Activated naive CD8-positive, alpha-beta T cell treated with anti-CD3 and anti-CD28 coated beads for 36 hours (primary cell): ENCODE measurements around the gene TLE5. TPM values are rescaled to one million over a fixed set of nuclear protein-coding genes. Genes with fewer than 3 reads are reported as not detected.
A peak's percentile ranks its signal among the peaks of the same experiment; 100 is the strongest.
"Not testable (repeated sequence)": the region's sequence is repeated elsewhere in the genome, so short reads cannot be mapped to it uniquely, and the experiment has no call there.

ENCODE experiments used
- DNase-seq: peaks from one replicate; pipeline ENCODE4 v3.0.0; 2021
- H3K27ac Mint-ChIP-seq: one replicate; pipeline ENCODE4 v1.8.0; 2022; ENCODE audit warnings: mild to moderate bottlenecking, moderate library complexity, mixed read lengths
- H3K27me3 Mint-ChIP-seq: one replicate; pipeline ENCODE4 v1.8.0; 2022; ENCODE audit warnings: mild to moderate bottlenecking, mixed read lengths
- H3K36me3 Mint-ChIP-seq: one replicate; pipeline ENCODE4 v1.8.0; 2021; ENCODE audit warnings: mild to moderate bottlenecking, mixed read lengths
- H3K4me1 Mint-ChIP-seq: one replicate; pipeline ENCODE4 v1.8.0; 2021; ENCODE audit warnings: mixed read lengths
- H3K4me3 Mint-ChIP-seq: one replicate; pipeline ENCODE4 v1.8.0; 2022; ENCODE audit warnings: mild to moderate bottlenecking, moderate library complexity, mixed read lengths
- H3K9me3 Mint-ChIP-seq: one replicate; pipeline ENCODE4 v1.8.0; 2022; ENCODE audit warnings: mixed read lengths
- total RNA-seq, 2 experiments: library from RNA; stranded (reverse); gene quantifications; one replicate each; pipeline ENCODE4 v1.2.3, GENCODE V29; 2021

The TLE5 gene
- total RNA-seq, 2 experiments from 2014 or later: 221 to 222 TPM

DNA sequence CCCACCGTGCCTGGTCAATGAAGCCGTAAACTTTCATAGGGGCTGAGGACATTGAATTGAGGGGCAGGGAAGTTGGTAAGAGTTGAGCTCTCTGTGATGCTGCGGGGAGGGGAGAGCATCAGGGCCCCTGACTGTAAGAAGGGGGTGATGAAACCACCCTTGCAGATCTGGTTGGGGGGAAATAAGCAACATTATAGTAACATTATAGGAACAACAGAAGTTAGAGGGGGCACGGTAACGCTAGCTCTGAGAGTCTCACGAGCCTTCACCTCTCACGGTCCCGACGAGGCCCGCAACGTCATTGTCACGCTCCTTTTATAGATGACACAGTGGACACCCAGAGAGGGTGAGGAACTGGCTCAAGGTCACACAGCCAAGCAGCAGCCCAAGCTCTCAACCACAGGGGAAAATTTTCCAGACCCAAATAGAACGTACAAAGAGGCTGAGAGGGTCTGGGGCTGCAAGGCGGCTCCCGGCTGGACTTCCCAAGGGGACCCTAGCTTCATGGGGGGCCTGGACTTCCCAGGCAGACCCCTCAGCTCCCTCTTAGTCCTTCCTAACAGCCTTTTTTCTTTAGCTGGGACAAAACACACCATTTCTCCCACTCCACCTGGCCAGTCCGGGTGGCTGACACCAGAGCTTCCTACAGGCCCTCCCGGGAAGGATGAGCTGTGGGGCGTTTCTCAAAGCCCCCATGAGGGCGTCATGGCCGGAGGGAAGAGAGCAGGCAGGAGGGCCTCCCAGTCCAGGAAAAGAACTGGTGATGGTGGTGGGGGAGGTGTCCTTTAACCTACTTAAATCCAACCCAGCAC lies 4.1 kb downstream of the TLE5 start:
- Mint-ChIP-seq H3K36me3 (peaks cover 27% of the 10 kb centered on the region), H3K27me3 (no peaks in the 10 kb centered on the region), H3K4me1 (peaks cover 36% of the 10 kb centered on the region), H3K27ac (peak overlapping the region; percentile 67), H3K9me3 (no peaks in the 10 kb centered on the region), H3K4me3 (no peak overlapping the region)
- DNase-seq: no peak

DNA sequence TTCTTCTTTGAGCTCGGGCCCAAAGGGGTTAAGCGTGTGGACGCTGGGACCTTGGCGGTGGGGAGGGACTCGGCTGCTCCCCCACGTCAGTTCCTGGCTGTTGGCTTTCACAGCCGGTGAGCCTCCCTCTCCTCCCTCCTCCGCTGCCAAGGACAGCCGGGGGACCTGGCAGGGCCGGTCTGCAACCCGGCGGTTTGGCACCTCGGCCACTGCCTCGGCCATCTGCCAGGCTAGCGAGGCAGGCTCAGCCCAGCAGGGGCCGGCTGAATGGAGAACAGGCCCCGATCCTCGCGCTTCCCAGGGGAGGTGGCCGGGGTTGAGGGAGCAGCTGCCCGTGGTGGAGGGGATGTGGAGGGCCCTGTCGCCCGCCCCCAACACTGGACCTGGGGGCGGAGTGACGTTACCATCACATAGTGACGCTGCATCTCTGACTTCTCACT lies 5.0 kb downstream of the TLE5 start:
- H3K27ac Mint-ChIP-seq: no peak overlapping the region
- H3K27me3 Mint-ChIP-seq: no peaks in the 10 kb centered on the region
- no peak overlapping the region for H3K4me3 Mint-ChIP-seq
- no peak for DNase-seq
- H3K9me3 Mint-ChIP-seq: no peaks in the 10 kb centered on the region
- peaks cover 30% of the 10 kb centered on the region for H3K36me3 Mint-ChIP-seq
- peaks cover 39% of the 10 kb centered on the region for H3K4me1 Mint-ChIP-seq

DNA sequence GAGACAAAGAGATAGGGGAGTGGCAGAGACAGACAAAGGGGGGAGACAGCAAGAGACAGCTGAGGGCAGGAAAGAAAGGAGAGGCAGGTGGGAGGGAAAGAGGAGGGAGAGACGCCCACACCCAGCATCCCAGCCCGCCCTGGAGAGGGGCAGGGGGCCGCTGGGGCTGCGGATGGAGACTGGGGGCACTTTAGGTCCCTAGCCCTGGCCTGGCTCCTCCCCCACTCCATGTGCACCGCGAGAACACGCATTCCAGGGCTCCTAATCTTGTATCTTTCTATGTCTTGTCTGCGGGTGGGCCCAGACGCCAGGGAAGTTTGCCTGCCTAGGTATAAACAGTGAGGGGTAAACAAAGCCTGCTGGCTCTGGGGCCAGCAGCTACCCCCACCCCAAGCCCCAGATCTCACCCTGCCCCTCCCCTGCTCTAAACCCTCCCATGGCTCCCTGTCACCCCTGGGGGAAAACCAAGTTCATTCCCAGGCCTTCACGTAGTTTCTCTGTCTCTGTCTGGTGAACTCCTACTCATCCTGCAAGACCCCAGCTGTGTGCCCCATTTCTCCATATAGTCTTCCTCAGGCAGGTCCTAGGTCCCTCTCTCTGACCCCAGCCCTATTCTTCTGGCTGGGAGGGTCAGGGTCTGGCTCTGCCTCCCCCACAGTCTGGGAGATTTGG lies 5.7 kb downstream of the TLE5 start:
- peaks cover 30% of the 10 kb centered on the region for H3K36me3 Mint-ChIP-seq
- H3K27me3 Mint-ChIP-seq: no peaks in the 10 kb centered on the region
- no peak overlapping the region for H3K27ac Mint-ChIP-seq
- DNase-seq: no peak
- H3K4me3 Mint-ChIP-seq: no peak overlapping the region
- H3K4me1 Mint-ChIP-seq: peaks cover 39% of the 10 kb centered on the region
- H3K9me3 Mint-ChIP-seq: no peaks in the 10 kb centered on the region

DNA sequence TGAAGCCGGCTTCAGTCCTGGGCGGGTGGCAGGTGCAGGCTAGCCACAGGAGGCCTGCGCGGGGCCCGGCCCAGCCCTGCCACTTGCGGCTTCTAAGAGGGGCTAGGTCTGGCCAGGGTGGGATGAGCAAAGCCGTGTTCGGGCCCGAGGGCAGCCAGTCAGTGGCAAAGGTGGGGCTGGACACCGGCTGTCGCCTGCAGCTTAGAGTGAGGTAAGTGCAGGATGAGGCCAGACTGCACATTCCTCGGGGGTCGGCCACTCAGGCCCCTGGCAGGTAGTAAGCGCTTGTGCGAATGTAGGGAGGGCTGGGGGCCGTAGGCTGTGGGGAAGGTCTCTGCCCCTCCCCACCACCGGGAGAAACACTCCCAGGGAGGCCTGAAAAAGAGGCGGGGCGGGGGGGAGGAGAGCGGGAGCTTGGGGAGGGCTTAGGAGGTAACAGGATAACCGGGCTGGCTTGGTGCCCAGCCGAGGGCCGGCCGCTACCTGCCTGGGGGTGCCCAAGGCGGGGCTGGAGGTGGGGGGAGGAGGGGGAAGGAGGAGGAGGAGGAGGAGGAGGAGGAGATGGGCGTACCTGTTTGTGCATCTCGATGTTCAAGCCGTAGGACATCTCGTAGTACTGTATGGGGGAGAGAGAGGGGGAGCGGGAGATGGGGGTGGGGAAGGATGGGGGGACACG lies 6.4 kb downstream of the TLE5 start:
- Mint-ChIP-seq H3K9me3 (no peaks in the 10 kb centered on the region), H3K27ac (no peak overlapping the region), H3K4me3 (no peak overlapping the region), H3K27me3 (no peaks in the 10 kb centered on the region), H3K4me1 (peaks cover 39% of the 10 kb centered on the region), H3K36me3 (peaks cover 29% of the 10 kb centered on the region)
- DNase-seq: no peak

DNA sequence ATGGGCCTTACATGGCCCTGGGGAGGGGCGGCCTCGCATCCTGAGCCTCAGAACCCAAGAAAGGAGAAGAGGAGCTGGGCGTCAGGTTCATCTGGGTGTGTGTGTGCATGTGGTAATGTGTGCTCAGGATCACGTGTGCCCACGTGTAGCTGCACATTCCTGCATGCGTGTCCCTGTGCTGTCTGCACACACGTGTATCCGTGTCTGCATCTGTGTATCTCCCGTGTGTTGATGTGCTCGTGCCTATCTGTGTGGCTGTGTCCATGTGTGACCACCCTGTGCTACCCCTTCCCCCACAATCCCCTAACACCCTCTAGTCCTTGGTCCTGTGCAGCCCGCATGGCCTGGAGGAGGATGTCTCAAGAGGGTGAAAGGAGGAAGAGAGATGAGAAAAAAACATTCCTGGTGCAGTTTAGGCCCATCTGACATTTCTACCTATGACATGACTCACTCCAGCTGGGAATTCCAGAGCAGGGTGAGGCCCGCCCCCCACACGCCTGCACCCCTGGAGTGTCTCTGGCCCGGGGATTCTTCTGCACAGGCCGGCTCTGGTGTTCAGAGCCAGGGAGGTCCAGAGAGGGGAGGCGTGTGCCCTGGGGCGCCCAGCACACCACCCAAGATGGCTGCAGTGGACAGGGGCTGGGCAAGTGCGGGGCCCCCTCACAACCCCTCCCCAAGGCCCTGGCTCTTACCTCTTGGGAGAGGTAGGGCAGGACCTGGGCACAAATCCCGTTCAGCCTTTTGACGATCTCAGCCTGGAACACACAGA lies 7.1 kb downstream of the TLE5 start:
- H3K27ac Mint-ChIP-seq: peak overlapping the region; percentile 56
- H3K9me3 Mint-ChIP-seq: no peaks in the 10 kb centered on the region
- no peak for DNase-seq
- H3K36me3 Mint-ChIP-seq: peaks cover 25% of the 10 kb centered on the region
- no peak overlapping the region for H3K4me3 Mint-ChIP-seq
- H3K4me1 Mint-ChIP-seq: peaks cover 38% of the 10 kb centered on the region
- no peaks in the 10 kb centered on the region for H3K27me3 Mint-ChIP-seq

DNA sequence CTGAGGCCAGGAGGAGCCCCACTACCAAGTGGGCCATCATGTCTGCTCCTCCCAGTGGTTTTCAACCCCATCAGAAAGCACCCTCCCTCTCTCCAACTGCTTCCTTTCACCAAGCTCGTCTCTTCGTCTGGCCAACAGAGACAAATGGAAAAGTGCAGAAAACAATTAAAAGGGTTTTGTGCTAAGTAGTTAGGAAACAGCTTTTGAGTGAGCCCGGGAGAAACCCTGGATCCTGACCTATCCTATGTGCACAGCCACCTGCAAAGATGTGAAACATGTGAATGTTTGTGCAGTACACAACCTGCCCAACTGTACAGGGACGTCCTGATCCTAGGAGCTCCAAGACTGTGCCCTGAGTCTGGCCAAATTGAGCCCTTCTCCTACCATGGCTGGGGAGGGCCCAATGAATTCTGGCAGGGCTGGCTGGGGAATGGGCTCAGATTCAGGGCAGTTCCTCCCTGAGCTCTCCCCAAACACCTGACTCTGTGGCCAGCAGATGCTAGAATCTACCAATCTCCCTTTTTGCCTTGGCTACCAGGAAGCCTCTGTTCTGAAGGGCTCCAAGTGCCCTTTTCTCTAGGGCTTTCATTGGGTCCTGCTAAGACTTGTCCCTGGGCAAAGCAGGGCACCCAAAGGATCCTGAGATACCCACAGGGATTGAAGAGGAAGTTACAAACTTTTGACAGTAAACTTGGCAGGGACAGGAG lies 7.9 kb downstream of the TLE5 start:
- Mint-ChIP-seq H3K36me3 (peaks cover 18% of the 10 kb centered on the region), H3K9me3 (no peaks in the 10 kb centered on the region), H3K4me3 (no peak overlapping the region), H3K27ac (peak overlapping the region; percentile 56), H3K27me3 (no peaks in the 10 kb centered on the region), H3K4me1 (peaks cover 33% of the 10 kb centered on the region)
- DNase-seq: no peak

DNA sequence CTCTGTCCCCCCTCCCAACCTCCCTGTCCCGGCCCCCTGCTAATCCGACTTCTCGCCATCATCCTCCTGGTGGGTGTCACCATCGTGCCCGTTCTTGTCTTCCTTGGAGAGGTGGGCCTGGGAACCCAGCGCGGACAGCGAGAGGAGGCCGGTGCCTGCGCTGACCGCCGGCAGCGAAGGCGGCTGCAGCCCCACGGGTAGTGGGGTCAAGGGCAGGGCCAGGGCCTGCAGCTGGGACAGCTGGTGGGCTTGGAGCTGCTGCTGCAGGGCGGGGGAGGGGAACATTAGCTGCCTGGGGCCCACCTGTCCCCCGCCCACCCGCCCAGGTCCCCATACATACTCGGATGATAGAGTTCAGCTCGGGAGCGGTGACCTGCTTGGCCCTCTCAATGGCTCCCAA lies 8.5 kb downstream of the TLE5 start:
- Mint-ChIP-seq H3K36me3 (peaks cover 18% of the 10 kb centered on the region), H3K4me1 (peaks cover 32% of the 10 kb centered on the region), H3K27me3 (no peaks in the 10 kb centered on the region), H3K4me3 (no peak overlapping the region), H3K9me3 (no peaks in the 10 kb centered on the region), H3K27ac (no peak overlapping the region)
- DNase-seq: no peak

DNA sequence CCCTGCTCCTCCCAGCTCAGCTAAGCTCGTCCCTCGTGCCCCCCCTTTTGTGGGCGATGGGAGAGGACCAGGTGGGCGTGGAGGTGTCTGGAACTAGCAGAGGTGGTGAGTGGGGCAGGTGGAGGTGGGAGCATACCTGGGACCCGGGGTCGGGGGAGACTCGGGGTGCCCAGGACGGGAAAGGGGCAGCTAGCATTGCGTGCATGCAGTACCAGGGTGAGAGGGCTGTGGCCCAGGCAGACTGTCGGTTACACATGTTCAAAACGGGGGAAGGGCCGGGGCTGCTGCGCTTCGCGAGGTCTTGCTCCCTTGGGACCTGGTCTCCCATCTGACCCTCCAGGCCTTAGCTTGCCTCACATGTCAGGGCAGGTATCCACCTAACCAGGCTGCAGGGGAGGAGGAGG lies 9.1 kb downstream of the TLE5 start:
- peaks cover 28% of the 10 kb centered on the region for H3K4me1 Mint-ChIP-seq
- H3K36me3 Mint-ChIP-seq: peaks cover 15% of the 10 kb centered on the region
- H3K4me3 Mint-ChIP-seq: no peak overlapping the region

DNA sequence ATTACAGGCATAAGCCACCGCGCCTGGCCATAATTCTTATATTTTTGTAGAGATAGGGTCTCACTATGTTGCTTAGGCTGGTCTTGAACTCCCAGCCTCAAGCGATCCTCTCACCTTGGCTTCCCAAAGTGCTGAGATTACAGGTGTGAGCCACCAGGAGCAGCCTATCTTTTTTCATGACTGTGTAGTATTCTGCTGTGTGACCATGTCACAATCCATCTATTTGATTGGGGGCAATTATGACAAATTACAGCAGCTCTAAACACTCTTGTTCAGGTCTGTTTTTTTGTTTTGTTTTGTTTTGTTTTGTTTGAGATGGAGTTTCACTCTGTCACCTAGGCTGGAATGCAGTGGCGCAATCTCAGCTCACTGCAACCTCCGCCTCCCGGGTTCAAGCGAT lies 12.3 kb downstream of the TLE5 start:
- not testable (repeated sequence) for H3K27me3 Mint-ChIP-seq, H3K4me3 Mint-ChIP-seq, H3K27ac Mint-ChIP-seq, H3K9me3 Mint-ChIP-seq, H3K36me3 Mint-ChIP-seq, DNase-seq
- H3K4me1 Mint-ChIP-seq: peaks cover 25% of the 10 kb centered on the region

More for the DNA sequence above, 9.1 kb downstream of the TLE5 start:
- no peaks in the 10 kb centered on the region for H3K9me3 Mint-ChIP-seq
- no peaks in the 10 kb centered on the region for H3K27me3 Mint-ChIP-seq
- DNase-seq: no peak
- no peak overlapping the region for H3K27ac Mint-ChIP-seq

DNA sequence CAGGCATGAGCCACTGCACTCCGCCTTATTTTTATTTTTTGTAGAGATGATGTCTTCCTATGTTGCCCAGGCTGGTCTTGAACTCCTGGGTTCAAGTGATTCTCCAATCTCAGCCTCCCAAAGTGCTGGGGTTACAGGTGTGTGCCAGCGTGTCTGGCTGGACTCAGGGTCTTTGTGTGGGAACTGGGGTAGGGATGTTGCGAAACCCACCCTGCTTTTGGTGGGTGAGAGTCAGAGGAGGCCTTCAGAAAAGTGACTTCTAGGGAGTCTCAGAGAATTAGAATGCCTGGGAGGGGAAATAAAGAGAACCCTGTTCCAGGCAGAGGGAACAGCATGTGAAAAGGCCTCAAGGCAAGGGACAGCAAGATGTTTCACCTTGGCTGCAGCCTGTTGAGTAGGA lies 13.2 kb downstream of the TLE5 start:
- Mint-ChIP-seq H3K27me3 (no peaks in the 10 kb centered on the region), H3K4me3 (no peak overlapping the region), H3K9me3 (no peaks in the 10 kb centered on the region), H3K27ac (no peak overlapping the region), H3K4me1 (peaks cover 16% of the 10 kb centered on the region), H3K36me3 (peaks cover 3% of the 10 kb centered on the region)
- DNase-seq: no peak

DNA sequence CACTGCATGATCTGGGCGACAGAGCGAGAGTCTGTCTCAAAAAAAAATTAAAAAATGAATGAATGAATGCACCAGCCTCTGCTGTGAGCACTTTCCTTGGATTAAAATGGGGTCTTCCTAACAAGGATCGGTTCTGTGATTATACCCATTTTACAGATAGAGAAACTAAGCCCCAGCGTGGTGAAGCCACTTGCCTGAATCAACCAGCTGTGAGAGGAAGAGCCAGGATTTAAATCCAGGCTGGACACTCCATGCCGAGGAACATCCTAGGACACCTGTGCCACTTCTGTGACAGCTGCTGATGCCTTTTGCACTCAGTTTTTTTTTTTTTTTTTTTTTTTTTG lies 14.1 kb downstream of the TLE5 start:
- Mint-ChIP-seq H3K9me3 (no peaks in the 10 kb centered on the region), H3K4me3 (no peak overlapping the region), H3K4me1 (peaks cover 12% of the 10 kb centered on the region), H3K27me3 (no peaks in the 10 kb centered on the region), H3K27ac (no peak overlapping the region), H3K36me3 (peaks cover 3% of the 10 kb centered on the region)
- DNase-seq: no peak

DNA sequence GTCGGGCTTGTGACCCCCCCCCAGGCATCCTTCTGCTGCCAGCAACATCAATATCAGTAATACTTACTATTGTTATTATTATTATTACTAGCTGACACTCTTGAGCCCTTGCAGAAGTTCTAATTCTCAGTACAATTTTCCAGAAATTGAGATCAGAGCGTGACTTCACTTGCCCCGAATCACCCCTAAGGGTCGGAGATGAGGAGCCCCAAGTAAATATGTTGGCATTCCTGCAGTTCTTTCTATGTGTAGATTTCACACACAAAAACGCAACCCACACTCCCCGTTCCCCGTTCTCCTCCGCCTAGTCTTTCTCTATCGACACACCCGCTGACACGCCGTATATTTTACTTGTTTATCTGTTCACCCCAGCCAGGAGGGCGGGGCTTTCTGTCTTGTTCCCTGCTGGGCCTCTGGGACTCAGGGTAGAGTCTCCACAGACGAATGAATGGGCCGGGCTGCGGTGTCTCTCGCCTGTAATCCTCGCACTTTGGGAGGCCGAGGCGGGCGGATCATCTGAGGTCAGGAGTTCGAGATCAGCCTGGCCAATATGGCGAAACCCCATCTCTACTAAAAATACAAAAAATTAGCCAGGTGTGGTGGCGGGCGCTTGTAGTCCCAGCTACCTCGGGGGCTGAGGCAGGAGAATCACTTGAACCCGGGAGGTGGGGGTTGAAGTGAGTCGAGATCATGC lies 14.7 kb downstream of the TLE5 start:
- Mint-ChIP-seq H3K36me3 (peaks cover 2% of the 10 kb centered on the region), H3K9me3 (no peaks in the 10 kb centered on the region), H3K27ac (no peak overlapping the region), H3K27me3 (no peaks in the 10 kb centered on the region), H3K4me3 (peak overlapping the region; percentile 73), H3K4me1 (peaks cover 9% of the 10 kb centered on the region)
- DNase-seq: peak; percentile 53

DNA sequence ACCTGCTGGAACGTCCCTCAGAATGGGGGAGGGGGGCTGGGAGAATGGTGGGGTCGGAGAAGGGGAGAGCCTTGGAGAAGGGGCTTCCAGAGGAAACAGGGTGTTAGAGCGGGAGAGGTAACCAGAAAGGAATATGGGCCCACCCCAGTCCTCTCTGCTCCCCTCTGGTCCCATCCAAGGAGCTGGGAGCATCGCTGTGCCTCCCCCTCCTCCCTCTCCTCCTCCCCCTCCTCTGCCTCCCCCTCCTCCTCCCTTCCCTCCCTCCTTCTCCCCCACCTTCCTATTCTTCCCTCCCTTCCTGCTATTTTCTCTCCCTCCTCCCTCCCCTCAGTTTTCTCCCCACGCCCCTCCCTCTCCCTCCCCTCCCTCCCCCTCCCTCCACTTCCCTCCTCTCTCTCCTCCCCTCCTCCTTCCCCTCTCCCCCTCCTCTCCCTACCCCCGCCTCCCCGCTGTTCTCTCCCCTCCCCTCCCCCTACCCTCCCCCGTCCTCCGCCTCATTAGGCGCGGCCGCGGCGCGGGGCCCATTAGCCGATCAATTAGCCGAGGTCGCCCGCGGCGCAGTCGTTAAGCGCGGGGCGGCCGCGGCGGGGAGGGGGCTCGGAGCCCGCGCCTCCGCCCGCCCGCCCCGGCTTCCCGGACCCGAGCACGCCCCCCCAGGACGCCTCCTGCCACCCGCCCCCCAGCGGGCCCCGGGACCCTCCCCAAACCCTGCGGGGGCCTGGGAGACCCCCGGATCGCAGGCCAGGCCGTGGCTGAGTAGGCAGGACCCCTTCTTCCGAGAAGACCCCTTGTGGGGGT lies 15.4 kb downstream of the TLE5 start:
- H3K4me1 Mint-ChIP-seq: peaks cover 12% of the 10 kb centered on the region
- no peak overlapping the region for H3K27ac Mint-ChIP-seq
- no peaks in the 10 kb centered on the region for H3K9me3 Mint-ChIP-seq
- H3K36me3 Mint-ChIP-seq: no peaks in the 10 kb centered on the region
- no peaks in the 10 kb centered on the region for H3K27me3 Mint-ChIP-seq
- peak overlapping the region; percentile 40 for H3K4me3 Mint-ChIP-seq
- DNase-seq: no peak
